Activated effector memory CD4-positive, alpha-beta T cell treated with Interleukin-2 at 50 U/mL for 16 hours (primary cell): ENCODE results near the gene NCAPG2.

ENCODE experiments used
- DNase-seq: peaks from one replicate; pipeline ENCODE4 v3.0.0-alpha.2; 2020

Gene NCAPG2

DNA sequence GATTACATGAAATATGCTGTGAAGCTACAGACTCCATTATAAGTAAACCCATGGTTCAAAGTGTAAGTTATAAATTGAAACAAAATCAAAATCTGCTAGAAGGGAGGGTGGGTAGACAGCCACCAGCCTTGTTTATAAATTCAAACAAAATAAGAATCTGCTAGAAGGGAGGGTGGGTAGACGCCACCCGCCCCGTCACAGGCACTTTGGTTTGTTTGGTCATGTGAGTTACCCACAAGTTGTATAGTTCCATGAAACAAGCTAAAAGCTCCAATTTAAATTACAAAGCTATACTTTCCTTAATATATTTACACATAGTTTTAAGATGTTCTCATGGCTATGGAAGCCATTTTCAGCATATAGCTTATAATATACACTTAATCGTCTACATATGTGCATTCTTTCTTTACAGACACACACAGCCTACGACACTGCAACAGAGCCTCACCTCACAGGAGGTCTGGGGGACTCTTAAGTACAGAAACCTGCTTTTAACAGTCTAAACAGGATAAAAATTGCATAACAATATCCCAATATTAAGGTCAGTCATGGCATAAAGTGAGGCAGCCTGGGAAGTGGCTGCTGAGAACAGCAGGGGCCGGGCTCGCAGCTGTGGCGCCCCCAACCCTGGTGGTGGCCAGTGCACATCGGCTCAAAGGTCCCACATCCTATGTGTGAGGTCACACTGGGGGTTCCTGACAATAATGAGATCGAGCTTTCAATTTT is 28.1 kb upstream of the NCAPG2 start:
- no peak for DNase-seq

DNA sequence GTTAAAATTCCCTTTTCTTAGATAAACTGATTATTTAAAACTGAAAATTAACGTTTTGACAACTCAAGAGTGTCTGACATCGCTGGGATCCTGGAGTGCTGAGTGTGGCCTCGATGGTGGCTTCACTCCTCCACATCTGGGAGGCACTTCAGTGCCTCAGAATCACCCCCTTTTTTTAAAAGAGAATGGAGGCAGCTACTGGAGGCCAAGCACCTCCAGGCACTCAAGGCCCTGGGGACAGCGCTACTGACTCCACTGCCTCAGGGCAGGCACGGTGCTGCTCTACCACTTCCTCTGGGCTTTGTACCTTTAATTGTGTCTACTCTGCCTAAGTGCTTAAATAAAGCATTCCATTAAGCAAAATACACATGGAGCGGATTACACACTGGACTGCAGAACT is 27.2 kb upstream of the NCAPG2 start:
- DNase-seq, result no peak

DNA sequence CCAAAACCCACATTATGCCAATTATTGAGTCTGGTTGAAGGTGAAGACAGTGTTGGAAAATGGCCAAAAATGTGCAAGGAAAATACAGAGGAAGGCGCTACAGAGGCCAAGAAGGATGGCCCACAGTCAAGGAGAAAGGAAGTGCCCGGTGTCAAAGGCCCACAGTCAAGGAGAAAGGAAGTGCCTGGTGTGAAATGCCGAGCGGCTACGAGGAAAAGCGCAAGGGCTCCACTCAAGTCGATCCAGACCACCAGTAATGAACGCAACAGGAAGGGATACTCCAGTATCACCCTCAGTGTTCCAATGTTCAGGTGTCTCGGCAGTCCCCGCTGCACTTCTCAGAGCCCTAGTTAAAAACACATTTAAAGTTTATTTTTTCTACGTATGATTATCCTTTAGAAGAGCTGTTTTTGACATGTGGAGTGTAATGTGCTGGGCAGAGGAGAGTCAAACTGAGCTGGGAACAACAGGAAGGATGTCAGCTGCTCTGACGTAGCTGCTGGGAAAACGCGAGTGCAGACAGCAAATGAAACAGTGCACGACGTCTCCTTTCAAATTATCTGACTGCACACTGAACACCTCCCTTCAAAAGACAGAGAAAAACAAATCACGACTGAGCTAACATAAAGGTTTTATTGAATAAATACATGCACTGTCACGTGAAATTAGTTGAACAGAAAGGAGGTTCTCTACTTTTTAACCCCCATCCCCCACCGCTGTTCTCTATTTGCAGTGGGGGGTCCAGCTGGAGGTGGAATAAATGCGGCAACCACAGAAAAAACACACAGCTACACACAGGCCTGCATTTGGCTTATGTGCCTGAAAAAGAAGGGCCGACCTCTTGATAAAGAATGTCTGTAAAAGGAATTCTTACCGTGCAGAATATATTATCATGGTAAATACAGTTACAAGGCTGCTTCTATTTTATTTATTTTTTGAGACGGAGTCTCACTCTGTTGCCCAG is 26.1 kb upstream of the NCAPG2 start:
- no peak for DNase-seq

DNA sequence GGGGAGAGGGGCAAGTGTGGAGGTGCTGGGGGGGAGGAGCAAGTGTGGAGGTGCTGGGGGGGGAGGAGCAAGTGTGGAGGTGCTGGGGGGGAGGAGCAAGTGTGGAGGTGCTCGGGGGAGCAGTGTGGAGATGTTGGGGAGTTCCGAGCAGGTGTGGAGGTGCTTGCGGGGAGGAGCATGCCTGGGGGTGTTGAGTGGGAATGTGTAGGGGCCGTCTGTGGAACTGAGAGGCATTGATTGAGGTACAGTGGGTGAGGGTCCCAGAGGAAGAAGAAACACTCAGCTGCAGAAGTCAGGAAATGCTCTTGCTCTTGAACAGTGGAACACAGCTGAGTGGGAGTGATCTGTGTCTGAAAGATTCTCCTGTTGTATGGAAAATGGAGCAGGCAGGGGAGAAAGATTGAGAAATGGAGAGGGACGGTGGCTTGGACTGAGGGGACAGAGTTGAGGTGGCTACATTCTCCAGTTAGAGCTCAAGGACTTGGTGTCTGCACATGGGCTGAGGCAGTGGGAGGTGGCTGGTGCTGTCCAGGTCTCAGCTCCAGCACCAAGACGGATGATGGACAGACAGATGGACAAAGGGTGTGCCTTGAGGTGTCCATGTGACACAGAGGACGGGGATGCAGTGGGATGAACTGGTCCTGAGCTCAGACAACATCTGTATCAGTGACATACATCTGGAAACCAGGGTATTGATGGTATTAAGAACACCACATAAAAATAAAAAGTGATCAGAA is 25.2 kb upstream of the NCAPG2 start:
- DNase-seq, result no peak

DNA sequence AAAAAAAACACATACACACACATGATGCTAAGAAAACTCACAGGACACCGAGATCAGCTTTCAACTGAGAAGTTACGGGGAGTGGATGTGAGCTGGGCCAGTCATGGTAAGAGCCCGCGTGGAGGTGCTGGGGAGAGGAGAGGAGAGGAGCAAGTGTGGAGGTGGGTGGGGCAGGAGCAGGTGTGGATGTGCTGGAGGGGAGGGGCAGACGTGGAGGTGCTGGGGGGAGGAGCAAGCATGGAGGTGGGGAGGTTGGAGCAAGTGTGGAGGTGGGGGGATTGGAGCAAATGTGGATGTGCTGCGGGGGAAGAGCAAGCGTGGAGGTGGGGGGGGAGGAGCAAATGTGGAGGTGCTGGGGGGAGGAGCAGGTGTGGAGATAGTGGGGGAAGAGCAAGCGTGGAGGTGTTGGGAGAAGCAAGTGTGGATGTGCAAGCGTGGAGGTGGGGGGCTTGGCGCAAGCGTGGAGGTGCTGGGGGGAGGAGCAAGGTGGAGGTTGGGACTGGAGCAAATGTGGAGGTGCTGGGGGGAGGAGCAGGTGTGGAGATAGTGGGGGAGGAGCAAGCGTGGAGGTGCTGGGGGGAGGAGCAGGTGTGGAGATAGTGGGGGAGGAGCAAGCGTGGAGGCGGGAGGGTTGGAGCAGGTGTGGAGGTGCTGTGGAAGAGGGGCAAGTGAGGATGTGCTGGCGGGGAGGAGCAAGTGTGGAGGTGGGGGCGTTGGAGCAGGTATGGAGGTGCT is 24.5 kb upstream of the NCAPG2 start:
- DNase-seq, result no peak

DNA sequence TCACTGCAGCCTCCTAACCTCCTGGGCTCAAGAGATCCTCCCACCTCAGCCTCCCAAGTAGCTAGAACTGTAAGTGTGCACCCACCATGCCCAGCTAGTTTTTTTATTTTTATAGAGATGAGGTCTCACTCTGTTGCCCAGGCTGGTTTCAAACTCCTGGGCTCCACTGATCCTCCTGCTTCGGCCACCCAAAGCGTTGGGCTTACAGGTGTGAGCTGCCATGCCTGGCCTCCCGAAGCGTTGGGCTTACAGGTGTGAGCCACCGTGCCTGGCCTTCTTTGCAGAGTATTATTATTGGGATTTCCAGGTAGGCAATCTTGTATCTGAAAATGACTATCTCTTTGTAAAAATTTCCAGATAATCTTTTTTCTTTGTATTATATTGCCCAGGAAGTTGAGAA is 23.1 kb upstream of the NCAPG2 start:
- DNase-seq, result no peak

DNA sequence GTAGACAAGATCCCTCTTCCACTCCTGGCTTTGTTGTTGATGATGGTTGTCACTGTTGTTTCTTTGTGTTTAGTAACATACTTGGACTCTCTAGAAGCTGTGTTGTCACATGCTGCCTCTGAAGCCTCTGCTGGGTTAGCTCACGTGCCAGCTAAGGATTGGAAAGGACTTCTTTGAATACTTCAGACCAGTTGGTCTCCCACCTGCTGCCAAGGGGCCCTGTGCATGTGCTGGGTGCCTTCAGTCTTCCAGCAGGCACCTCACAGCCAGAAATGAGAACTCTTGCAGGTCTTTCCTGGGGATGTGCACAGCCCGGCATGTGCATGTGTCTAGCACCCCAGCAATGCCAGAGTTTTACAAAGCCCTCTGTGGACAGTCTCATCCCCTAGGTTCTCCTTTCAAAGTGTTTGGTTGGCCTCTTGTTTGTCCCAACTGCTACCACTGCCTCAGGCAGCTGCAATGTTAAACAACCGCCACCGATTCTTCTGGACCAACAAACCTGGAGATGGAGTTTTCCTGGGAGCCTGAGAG is 21.7 kb upstream of the NCAPG2 start:
- DNase-seq, result no peak

DNA sequence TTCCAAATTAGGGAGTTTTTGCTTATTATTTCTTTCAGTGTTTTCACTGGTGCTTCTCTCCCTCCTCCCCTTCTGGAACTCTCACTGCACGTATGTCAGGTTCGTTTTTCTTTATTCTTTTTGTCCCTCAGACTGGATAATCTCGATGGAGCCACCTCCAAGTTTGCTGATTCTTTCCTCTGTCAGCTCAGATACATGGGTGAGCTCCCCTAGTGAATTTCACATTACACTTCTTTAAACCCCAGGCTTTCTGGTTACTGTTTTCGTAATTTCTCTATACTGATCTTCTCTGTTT is 20.8 kb upstream of the NCAPG2 start:
- DNase-seq, result no peak

DNA sequence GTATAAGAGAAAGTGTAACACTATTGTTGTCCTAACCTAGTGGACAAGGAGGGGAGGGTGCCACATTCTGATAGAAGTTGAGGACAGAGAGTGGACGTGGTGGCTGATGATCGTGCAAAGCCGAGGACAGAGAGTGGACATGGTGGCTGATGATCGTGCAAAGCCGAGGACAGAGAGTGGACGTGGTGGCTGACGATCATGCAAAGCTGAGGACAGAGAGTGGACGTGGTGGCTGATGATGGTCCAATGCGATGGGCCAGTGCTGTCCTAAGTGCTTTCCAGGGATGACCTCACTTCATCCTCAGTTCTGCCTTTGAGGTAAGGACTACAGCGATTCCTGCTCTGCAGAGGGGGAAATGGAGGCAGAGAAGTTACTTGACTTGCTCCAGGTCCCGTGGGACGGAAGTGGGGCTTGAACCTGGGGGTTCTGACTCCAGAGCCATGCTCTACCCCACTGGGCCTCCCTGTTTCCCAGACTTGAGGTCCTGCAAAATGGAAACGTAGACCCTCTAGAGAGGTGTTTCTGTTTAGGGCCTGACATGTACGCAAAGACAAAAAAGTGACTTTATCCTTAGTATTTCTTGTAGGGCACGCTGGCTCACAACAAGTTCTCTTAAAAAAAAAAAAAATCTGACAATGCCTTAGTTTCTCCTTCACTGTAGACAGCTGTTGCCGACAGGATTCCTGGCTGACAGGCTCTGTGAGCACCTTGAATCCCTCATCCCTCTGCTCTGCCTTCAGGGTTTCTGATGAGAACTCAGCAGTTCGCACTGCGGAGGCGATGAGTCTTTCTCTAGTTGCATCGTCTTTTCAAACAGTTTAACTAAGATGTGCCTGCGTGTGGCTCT is 20.3 kb upstream of the NCAPG2 start:
- no peak for DNase-seq

DNA sequence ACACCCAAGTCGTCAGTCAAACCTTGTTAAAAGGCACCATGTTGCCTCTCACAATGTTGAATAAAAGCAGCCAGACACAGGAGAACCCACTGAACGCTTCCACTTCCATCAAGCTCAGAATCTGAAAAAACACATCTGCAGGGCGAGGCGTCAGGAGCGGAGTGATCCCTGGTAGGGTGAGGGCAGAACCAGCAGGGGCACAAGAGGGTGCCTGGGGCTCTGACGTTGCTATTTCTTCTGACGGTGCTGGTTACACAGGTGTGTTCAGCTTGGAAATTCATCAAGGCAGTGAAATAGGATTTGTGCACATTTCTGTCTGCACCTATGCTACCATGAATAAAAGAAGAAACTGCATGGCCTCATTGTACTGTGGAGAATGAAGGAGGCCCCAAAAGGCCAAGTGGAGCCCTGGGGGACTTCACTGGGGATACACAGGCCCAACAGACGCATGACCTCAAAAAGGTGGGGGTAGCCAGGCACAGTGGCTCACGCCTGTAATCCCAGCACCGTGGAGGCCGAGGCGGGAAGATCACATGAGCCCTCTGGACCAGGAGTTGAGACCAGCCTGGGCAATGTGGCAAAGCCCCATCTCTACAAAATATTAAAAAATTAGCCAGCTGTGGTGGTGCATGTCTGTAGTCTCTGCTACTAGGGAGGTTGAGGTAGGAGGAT is 19.2 kb upstream of the NCAPG2 start:
- no peak for DNase-seq

DNA sequence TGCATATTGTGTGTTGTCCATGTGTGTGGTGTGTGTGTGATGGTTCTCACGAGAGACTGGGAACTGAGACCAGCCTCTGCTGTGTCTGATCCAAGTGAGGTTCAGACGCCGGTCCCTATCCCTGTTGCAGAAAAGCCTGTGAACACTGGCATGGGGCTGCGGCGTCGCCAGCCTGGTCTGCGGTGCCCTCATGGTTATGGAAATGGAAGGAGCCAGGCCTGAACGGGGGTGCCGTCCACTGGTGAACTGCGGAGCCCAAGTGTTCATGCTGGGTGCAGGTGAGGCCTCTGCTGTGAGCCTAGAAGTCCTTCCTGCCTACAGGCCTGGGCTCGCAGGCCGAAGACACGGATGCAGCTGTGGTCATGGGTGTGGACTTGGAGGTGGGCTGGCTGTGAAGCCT is 18.7 kb upstream of the NCAPG2 start:
- no peak for DNase-seq

DNA sequence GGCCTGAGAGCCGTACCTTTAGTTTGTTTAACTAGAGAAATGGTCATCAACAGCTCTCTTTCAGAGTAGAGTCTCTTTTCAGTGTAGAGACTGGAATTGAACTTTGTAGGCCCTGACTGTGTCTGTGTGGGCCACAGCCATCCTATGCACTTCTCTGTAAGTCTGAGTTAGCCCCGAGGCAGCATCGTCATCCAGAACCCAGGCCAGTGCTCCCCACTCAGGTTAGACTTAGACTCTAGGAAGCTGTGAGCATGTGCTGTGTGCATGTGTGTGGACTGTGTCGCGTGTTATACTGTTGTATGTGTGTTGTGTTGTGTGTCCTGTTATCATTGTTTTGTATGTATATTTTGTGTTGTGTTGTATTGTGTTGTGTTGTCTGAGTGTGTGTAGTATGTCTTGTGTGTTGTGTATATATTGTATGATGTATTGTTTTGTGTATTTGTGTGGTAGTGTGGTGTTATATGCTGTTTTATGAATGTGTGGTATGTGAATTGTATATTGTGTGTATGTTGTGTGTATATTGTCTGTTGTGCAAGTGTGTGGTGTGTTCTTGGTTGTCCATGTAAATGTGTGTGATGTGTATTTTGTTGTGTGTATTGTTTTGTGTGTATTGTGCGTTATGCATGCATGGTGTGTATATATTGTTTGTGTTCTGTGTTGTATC is 18.1 kb upstream of the NCAPG2 start:
- no peak for DNase-seq

DNA sequence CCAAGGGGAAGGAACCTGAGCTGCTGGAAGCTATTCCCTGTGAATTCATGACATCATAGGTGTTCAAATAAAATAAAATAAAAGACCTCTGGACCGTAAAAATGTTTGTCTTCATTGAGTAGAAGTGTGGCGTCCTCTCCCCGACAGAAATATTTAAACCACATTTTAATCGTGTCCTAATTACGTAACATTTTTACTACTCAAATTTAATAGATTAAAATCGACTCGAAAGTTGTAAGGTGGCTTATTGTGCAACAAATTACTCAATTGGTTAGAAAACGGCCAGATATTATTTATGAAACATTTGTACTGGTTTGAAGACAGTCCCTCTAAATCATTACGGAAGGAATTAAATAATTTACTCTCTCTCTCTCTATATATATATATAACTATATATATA is 15.5 kb upstream of the NCAPG2 start:
- DNase-seq, result no peak

DNA sequence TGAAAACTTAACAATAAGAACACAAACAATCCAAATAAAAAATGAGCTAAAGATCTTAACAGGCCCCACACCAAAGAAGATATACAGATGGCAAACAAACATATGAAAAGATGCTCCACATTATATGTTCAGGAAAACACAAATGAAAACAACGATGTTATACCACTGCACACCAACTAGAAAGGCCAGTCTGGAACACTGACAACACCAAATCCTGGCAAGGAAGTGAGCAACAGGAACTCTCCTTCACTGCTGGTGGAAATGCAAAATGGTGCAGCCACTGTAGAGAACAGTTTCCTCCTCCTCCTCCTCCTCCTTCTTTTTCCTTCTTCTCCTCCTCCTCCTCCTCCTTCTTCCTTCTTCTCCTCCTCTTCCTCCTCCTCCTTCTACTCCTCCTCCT is 12.2 kb upstream of the NCAPG2 start:
- no peak for DNase-seq

DNA sequence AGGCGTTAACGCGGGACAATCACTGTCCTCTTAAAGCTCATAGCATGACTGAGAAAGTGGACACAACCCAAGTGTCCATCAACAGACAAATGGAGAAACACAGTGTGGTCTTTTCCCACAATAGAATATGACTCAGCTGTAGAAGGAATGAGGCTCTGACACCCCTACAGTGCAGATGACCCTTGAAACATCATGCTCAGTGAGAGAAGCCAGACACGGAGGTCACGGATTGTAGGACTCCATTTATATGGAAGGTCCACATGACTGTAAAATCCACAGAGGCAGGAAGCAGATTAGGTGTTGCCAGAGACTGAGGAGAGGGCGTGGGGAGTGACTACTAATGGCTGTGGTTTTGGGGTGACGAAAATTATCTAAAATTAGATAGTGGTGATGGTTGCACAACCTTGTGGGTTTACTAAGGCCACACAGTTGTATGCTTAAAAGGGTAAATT is 6.1 kb upstream of the NCAPG2 start:
- no peak for DNase-seq

DNA sequence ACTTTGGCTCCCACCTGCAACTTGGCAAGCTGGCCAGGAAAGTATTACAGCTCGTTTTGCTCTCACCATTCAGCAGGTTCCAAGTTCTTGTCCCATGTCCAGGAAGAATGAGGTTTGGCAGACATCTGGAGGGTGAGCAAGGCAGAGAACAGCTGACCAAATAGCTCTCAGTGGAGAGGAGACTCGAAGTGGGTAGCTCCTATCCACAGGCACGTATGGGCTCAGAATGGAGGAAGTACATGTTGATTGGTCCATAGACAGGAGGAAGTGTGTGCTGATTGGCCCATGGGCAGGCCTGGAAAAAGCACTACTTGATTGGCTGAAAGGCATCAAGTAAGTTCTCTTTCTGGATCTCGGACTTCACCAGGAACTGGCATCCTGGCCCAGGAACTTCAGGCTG is 3.0 kb upstream of the NCAPG2 start:
- no peak for DNase-seq

DNA sequence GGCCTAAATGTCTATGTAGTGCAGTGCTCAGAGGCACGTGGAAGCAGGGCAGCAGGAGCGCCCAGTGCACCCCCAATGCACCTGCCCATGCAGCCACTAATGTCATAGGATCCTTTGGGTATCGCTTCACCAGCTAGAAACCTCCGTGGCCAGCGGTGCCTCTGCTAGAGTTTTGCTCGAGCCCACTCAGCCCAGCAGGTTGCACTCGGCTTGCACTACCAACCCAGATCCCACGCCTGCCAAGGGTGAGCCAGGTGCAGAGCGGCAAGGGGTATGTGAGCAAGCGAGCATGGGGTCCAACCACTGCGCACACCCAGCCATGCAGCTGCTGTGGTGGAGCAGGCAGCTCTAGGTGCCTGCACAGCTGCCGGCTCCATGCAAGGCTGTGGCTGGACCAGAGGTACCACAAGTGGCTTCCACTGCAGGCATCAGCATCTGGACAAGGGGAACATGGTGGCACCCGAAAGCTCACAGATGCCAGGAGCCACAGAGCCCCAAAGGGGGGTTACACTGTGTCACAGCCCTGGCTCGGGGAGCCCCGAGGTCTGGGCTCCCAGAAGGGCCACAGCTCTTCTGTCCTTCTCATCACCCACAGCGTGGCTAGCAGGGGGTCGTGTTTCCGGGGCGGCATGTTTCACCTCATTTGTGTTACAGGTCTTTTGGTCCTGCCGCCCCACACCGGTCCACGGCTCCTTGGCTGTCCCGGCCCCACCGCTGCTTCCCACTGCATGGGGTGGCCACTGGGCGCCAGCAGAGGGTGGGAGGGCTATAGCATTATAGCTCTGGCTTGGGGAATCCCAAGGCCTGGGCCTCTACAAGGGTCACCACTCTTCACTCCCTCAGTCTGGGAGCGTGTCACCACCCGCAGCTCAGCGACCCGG is 2.3 kb upstream of the NCAPG2 start:
- no peak for DNase-seq

DNA sequence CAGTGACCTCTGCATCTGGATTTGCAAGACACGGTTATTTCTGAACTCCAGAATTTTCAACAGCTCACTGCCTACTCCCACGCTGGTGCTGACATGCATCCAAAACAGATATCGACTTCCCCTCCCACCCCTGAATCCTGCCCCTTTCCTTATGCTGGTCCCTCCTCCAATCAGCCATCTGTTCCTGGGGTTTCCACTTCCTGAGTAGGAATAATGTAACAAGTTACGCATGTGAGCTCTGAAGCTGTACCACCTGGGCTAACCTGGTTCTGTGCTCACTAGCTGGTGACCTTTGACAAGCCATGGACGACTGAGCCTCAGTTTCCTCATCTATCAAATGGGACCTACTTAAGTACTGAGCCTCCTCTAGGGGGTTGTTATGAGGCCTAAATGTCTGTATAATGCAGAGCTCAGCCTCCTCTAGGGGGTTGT is 1.7 kb upstream of the NCAPG2 start:
- no peak for DNase-seq

DNA sequence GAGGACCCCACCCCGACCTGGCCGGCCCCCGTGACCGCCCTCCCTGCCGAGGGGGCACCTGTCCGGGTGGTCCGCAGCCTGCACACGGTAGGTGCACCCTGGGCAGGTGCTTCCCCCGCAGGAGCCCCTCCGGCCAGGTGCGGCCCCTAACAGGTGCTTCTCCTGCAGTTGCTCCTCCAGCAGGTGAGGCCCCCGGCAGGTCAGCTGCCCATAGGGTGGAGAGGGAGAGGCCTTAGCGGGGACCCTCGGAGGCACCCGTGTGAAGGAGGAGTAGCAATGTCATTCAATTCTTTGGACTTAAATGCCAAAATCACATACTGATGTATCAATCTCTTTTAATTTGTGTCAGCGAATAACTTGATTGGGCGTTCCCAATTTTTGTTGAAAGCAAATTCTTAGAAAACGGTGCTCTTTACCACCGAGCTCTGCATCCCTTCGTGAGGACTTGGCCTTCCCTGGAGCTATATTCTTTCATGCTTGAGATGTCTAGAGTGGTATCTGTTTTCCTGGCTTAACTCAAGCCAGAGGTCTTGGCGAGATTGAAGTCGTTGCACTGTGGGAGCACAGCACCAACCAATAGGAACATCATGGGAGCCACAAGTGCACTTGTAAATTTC is 738 bp upstream of the NCAPG2 start:
- DNase-seq, result no peak
